NB4 (cell line): ENCODE results near the gene ZNF407.

Experiments used
- DNase-seq: peaks from one replicate; pipeline ENCODE4 v3.0.0; 2010; ENCODE audit warnings: low read depth
- H3K4me3 ChIP-seq: one replicate; pipeline ENCODE4 v1.5.1; 2011; ENCODE audit warnings: mild to moderate bottlenecking, low read depth, low read length, moderate library complexity
- CTCF ChIP-seq: IDR thresholded peaks from one replicate; pipeline ENCODE4 v1.5.1; 2012; ENCODE audit warnings: low read depth, low read length
- MAX ChIP-seq: IDR thresholded peaks from 2 replicates; pipeline ENCODE4 v1.6.1; 2011; ENCODE audit warnings: low read depth, low read length
- MYC ChIP-seq: IDR thresholded peaks from 2 replicates; pipeline ENCODE4 v1.6.1; 2011; ENCODE audit warnings: low read depth, low read length
- POLR2A ChIP-seq: IDR thresholded peaks from 2 replicates; pipeline ENCODE4 v1.6.1; 2011; ENCODE audit warnings: mild to moderate bottlenecking; ENCODE audit not compliant: insufficient read length; ENCODE audit errors: extremely low read depth

The ZNF407 gene

GRCh38 chr18:74841248-74841647 lies 243.6 kb downstream of the ZNF407 start:
- TF ChIP-seq CTCF (no peak), MYC (no peak), POLR2A (no peak), MAX (no peak)
- no peak for DNase-seq

GRCh38 chr18:74849301-74849700 lies 251.6 kb downstream of the ZNF407 start:
- DNase-seq, result no peak
- TF ChIP-seq POLR2A, result no peak
- no peak for TF ChIP-seq MYC
- TF ChIP-seq CTCF, result no peak
- no peak for TF ChIP-seq MAX
- no peak overlapping the region for H3K4me3 ChIP-seq

More at GRCh38 chr18:74841248-74841647, 243.6 kb downstream of the ZNF407 start:
- H3K4me3 ChIP-seq, result no peak overlapping the region

- no peak overlapping the region for H3K4me3 ChIP-seq
- TF ChIP-seq POLR2A (no peak), MAX (no peak), MYC (no peak), CTCF (no peak)
- DNase-seq, result no peak
These were observed 258.8 kb downstream of the ZNF407 start for GRCh38 chr18:74856434-74856833.

- no peak overlapping the region for H3K4me3 ChIP-seq
- TF ChIP-seq MAX (no peak), POLR2A (no peak), MYC (no peak), CTCF (no peak)
- no peak for DNase-seq
These were observed 259.3 kb downstream of the ZNF407 start for GRCh38 chr18:74856928-74857327.

GRCh38 chr18:74857901-74858300 lies 260.2 kb downstream of the ZNF407 start:
- no peak for DNase-seq
- no peak overlapping the region for H3K4me3 ChIP-seq
- TF ChIP-seq CTCF (no peak), MYC (no peak), POLR2A (no peak), MAX (no peak)

GRCh38 chr18:74861154-74861553 lies 263.5 kb downstream of the ZNF407 start:
- no peak for DNase-seq
- H3K4me3 ChIP-seq, result no peak overlapping the region
- TF ChIP-seq POLR2A (no peak), MAX (no peak), CTCF (no peak)
